NT2/D1 (cell line): Measurements from ENCODE around the gene CDC25C.

Experiments used
- SUZ12 ChIP-seq: IDR thresholded peaks from 2 replicates; pipeline ENCODE4 v1.6.1; 2011; ENCODE audit not compliant: insufficient read length, insufficient read depth; ENCODE audit errors: extremely low read depth
- YY1 ChIP-seq: IDR thresholded peaks from 2 replicates; pipeline ENCODE4 v1.6.1; 2011; ENCODE audit not compliant: insufficient read length, insufficient read depth

DNA sequence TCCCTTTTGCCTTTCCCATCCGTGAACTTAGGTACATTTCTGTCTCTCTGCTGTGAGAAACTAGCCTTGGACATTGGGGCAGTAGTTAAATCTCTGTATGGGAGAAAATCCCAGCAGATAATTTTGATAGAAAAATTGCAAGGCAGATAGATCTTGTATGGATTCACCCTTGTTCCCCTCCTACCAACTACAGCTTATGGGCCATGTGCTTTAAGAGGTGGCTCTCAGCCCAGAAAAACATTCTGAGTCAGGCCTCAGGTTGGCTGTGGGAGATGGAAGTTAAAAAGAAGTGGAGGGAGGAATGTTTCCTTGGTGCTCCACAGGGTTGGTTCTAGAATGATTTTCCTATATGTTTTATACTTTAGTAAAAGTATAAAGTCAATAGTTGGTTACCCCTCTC is 19.5 kb upstream of the CDC25C start:
- no peak for TF ChIP-seq YY1
- no peak for TF ChIP-seq SUZ12
